HG03196 (cell line): ENCODE results near the gene TBC1D5.
"Not testable (repeated sequence)": the region's sequence is repeated elsewhere in the genome, so short reads cannot be mapped to it uniquely, and the experiment has no call there.

Experiments
- ATAC-seq: cut with Tn5 transposase; IDR thresholded peaks from one replicate; pipeline ENCODE4 v1.9.1; 2021; ENCODE audit not compliant: unreplicated experiment

TBC1D5 gene

DNA sequence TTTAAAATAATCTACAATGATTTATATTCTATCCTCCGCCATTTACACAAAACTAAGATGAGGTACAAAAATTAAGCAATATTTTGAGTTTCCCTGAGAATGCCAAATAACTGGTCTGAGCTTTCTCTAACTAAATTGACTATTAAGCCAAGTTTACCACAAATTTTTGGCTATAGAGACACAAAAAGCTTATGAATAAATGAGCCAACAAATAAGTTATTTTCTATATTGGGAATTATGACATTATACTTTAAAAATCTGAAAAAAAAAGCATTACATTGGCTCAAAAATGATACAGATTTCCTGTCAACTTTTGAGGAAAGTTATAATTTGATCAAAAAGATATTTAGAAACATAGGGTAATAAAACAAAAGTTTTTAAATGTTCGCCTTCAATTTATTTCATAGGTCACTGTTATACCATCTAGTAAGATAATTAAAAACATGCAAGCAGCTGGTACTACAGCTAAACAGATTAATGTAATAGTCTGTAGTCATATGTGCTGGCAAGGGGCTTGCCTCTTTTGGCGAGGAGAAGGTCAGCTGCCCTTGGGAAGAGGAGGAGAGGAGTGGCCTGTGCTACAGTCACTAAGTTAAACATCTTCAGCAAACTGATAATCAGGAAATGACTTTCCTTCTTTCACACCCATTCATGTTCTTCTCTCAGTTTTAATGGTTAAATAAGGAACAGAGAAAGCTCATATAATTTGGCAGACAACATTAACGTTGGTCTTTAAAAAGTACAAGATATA, 318.5 kb downstream of the TBC1D5 start:
- no peak for ATAC-seq

DNA sequence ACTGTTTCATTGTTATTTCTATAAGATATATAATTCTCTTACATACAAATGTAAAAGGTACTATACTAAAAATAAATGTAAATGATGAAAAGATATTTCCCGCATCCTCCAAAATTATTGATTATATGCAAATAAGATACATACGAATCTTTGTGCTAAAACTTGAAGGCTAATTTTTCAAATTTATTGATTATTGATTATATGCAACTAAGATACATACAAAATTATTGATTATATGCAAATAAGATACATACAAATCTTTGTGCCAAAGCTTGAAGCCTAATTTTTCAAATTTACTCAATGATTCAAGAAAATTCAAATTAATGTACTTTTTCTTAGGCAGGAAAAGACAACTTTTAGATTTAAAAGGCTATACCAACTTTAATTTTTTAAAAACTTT, 319.8 kb downstream of the TBC1D5 start:
- no peak for ATAC-seq

DNA sequence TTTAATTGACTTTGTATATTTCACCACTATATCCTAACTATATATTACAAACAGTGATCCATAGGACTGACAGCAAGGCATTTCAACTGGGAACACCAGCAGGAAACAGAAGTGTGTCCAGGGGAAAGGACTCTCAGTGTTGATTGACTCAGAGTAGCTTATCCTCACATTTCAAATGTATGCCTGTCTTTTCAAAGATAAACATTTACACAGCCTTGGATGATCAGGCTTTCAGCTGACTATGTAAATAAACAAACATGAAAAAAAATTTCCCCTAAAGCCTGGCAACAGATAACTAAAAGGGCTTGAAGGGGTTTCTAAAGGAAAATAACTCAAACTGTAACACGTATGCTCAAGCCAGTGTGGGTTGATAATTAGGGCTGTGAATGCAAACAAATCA, 321.8 kb downstream of the TBC1D5 start:
- no peak for ATAC-seq

DNA sequence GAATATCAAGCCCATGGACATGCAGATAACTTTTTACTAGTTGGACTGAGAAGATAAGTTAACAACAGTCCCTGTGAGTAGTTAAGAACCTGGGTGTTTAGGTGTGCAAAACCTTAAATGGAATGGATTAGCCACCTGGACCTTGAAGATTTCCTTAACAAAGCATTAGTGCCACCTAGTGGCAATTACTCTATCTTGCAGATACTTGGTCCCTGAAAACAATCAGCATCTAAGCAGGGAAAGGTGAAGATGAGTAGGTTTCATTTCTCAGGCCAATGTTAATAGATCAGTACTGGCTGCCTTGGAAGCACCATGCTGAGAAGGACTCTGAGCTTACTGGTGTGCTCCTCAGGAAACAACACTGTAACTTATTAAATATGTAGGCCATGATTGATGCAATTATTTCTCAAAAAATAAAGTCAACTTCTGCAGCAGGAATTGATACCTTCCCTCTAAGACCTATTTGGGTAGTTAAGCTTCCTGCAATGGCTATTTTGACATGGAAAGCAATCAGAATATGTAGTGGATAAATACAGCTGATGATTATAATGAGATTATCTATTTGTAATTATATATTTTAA, 329.4 kb downstream of the TBC1D5 start:
- peak; percentile 82 for ATAC-seq

- ATAC-seq = no peak
Measured at GRCh38 chr3:17411157-17411877, 331.1 kb downstream of the TBC1D5 start.

DNA sequence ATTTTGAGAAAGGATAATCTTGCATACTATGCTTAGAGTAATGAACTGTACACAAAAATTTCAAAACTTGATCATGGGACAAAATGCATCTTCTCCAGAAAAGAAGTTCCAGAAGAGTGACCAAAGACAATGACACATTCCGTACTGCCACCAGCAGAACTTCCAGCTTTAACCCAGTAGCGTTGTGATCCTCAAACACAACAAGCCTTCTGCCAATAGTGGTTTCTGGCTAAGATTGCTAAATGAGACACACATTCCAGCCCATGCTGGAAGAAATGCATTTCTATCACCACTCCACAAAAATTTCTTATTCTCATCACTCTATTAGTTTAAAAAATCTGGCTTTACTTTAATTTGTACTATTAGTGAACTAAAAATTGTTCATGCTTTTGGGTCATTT, 334.9 kb downstream of the TBC1D5 start:
- no peak for ATAC-seq

- no peak for ATAC-seq
Measured at GRCh38 chr3:17404548-17404947, 337.9 kb downstream of the TBC1D5 start.

DNA sequence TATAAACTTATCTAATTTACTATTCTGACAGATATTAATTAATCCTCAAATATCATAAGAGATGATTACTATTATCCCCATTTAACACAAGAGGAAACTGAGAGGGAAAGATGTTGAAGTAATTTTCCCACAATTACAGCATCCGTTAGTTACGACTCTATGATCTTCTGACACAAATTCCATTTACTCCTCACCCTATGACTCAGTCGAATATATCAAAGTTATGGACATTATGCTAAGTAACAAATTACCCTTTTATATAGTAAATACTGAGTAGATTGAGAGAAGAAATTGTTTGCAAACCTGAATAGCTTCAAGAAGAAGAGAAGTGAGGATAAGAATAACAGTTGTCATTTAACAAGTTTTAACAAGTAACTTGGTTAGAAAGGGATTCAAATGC, 340.0 kb downstream of the TBC1D5 start:
- ATAC-seq = no peak

DNA sequence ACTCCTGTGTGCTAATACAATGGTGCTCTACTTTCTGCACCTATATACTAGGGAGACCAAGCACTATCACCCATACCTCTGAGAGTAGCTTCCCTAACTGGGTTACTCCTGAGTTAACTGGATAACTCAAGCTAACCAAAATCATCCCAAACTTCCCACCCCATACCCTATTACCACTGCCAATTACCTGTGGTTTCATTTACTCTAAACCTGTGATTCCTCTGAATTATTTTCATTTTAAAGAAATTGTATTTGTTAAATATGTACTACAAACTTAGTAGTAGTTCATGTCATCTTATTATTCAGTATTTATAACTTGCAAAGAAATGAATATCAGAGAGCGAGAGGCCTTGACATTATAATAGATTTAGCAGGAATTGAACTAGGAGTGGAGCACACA, 340.5 kb downstream of the TBC1D5 start:
- ATAC-seq = no peak

DNA sequence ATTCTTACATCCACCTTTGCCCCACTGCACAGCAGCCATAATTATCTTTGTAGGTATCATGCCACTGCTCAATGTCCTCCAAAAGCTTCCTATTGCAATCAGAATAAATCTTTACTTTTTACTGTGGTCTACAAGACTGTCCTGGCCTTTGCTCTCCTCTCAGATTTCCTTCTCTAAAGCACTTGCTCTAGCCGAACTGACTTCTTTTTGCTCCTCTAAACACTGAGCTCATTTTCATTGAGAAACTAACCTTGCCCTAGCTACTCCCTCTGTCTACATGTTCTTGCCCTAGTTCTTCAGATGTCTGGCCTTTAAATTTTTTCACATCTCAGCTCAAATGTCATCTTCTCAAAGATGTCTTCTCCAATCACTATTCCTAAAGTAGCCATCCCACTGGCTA, 342.8 kb downstream of the TBC1D5 start:
- ATAC-seq = peak; percentile 41

DNA sequence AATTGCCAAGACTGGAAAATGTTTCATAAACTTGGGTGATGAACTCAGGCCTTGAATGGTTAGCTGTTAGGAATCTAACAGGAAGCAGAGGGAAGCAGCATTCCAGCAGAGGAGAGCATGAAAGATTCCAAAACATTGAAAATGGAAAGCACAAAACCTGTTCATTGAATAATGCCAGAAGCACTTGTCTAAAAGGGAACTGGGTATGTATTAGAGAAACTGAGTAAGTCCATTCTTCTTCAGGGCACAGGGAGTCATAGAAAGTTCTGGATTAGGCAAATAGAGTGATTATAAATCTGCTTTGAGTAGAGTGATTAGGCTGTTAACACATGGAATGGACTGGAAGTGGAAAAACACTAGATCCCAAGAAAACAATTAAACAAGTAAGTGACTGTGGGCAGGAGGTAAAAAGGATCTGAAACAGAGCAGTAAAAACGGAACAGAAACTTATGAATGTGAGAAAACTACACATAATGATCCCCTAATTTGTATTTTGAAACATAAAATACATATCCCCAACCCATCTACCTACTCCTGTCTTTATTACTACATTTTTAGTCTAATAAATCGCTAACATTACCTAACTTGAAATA, 343.4 kb downstream of the TBC1D5 start:
- ATAC-seq = peak; percentile 94

DNA sequence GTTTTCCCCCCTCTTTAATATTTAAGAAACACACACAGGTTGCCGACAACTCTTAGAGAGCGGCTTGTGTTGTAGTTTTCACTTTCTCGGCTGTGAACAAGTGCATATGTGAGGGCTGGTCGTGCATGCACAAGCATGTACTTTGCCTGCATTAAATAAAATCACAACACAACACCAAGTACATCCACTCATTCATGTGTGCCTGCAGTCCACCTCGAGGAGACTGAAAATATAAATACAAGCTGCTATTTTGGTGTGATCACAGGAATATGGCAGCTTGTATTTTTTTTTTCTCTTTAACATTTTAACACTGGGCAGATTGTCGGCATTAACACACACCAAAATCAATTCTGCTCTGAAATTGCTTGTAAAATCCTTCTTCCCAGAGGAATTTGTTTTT, 346.4 kb downstream of the TBC1D5 start:
- no peak for ATAC-seq

GRCh38 chr3:17394541-17395155, 347.8 kb downstream of the TBC1D5 start:
- ATAC-seq = no peak

GRCh38 chr3:17392516-17392915, 349.9 kb downstream of the TBC1D5 start:
- ATAC-seq = not testable (repeated sequence)

DNA sequence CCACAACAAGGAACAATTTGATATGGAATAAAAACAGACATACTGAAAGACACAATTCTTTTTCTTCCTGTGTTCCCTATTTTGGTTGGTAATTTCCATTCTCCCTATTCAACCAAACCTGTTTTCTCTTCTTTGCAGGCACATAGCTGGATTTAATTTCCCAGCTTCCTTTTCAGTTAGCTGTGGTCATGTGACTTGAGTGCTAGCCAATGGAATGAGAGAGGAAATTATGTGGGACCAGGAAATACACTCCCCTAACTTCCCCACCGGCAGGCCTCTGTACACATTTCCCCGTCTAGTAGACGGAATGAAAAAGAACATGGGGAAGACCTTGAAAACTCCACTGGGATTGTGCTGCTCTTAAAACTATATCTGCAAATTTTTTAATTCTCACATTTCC, 351.6 kb downstream of the TBC1D5 start:
- ATAC-seq = no peak

DNA sequence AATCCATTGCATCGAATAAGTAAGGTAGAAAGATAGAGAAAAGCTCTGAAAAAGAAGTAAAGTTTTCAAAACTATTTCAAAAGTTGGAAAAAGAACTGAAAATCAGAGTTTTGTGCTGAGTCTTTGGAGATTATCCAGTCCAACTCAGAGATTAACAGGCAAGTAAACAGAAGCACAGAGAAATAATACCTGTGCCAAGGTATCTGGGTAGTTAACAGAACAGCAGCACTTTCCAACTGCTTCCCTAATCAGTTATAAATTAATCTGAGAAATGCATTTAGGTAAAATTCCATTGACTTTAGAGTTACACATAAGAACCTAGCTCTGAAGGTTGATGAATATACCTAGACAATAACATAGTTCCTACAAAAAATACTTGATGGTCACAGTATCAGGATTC, 355.3 kb downstream of the TBC1D5 start:
- ATAC-seq = no peak

- no peak for ATAC-seq
Measured at GRCh38 chr3:17386432-17386831, 356.0 kb downstream of the TBC1D5 start.

DNA sequence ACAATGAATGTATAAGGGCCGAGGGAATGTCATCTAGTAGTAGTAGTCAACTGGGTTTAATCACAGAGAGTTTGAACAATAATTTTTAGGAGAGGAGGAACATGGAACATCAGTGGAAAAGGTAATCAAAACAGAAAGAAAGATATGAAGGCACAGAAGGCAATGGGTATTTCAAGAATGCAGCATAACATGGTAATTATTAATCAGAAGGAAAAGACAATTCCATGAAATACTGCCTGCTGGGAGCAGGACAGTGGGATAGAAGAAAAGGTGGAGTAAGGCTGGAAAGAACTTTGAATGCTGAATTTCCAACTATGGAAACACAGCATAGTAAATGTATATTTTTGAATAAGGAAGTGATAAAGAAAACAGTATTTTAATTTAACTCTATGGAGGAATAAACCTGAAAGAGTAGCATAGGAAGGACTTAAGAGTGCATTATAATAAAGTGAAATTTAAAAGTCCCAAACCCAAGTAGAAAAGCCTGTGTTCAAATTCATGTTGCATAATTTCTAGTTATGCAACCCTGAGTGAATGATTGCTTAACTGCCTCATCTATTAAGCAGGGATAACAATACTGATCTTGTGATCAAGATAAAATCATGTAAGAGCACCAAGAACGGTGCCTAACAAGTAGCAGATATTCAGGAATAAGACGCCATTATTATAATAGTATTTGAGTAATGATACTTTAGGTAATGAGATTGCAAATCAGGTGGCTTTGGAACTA, 357.7 kb downstream of the TBC1D5 start:
- ATAC-seq = no peak

GRCh38 chr3:17373304-17373703, 369.1 kb downstream of the TBC1D5 start:
- ATAC-seq = no peak

DNA sequence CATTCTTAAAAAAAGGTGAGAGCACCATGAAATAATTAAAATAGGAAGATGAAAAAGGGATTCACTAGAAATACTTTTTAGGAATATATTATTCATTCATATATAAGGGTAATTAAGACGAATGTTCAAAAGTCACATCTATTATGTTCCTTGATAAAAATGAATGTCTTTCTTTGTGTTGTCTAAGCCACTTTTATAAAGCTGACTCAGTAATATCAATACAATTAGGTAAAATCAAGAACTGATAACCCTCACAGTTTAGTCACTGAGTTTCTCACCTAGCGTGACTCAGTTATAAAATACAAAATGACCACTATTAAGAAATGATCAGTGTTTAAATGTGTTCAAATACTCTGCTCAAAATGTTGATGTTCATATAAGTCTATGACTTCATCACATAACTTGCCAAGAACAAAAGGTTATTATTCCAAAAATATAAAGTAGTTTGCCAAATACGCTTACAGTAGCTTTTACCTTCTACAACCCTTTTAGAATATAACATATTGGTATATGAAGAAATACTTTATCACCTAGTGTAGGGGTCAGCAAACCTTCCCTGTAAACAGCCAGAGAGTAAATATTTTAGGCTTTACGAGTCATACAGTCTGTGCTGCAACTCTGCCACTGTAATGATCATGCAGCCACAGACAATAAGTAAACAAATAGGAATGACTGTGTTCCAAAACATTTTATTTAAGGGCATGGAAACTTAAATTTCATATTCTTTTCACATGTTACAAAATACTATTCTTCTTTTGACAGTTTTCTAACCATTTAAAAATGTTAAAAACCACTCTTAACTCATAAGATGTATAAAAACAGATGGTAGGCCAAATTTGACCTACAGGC, 369.8 kb downstream of the TBC1D5 start:
- ATAC-seq = no peak
